HepG2 (cell line): ENCODE results near the gene CD86. TPM values are rescaled to one million over a fixed set of nuclear protein-coding genes. Genes with fewer than 3 reads are reported as not detected.

Experiments
- ELF4 ChIP-seq: sonication (generic); formaldehyde crosslinking; IDR thresholded peaks from 2 replicates; pipeline ENCODE4 v1.5.0; 2020; ENCODE audit warnings: missing genetic modification reagents, mild to moderate bottlenecking, moderate library complexity, borderline replicate concordance
- HNF1A ChIP-seq, 2 experiments: sonication (generic) in 1 of 2; formaldehyde crosslinking in 1 of 2; IDR thresholded peaks; 2 replicates each; pipeline versions ENCODE4 v1.4.0 to v1.6.1; 2016 to 2020; ENCODE audit warnings: borderline replicate concordance in 1 of 2, low read depth in 1 of 2, mild to moderate bottlenecking in 1 of 2, missing genetic modification reagents in 1 of 2
- KDM5A ChIP-seq: fragments of 200-600 bp; sonication (generic); IDR thresholded peaks from 2 replicates; pipeline ENCODE4 v1.7.0; 2018; ENCODE audit warnings: antibody characterized with exemption, mild to moderate bottlenecking, low read length, borderline replicate concordance
- KLF15 ChIP-seq: sonication (generic); formaldehyde crosslinking; IDR thresholded peaks from 2 replicates; pipeline ENCODE4 v1.8.1; 2023; ENCODE audit warnings: borderline replicate concordance, mild to moderate bottlenecking, inconsistent platforms, missing genetic modification reagents, mixed read lengths
- MED1 ChIP-seq: sonication (generic); formaldehyde crosslinking; IDR thresholded peaks from 2 replicates; pipeline ENCODE4 v1.4.0; 2020; ENCODE audit warnings: missing genetic modification reagents
- MTERF4 ChIP-seq: sonication (generic); formaldehyde crosslinking; IDR thresholded peaks from 2 replicates; pipeline ENCODE4 v1.8.0; 2023; ENCODE audit warnings: mild to moderate bottlenecking, missing genetic modification reagents
- NONO ChIP-seq, 2 experiments: fragments of 450-650 bp in 1 of 2; sonication (generic) in 1 of 2; formaldehyde crosslinking in 1 of 2; IDR thresholded peaks in 1 of 2; conservative IDR thresholded peaks in 1 of 2; 2 replicates each; pipeline versions ENCODE4 v1.6.1 to v1.8.0; 2017 to 2022; ENCODE audit warnings: mild to moderate bottlenecking in 1 of 2, missing genetic modification reagents in 1 of 2, moderate library complexity in 1 of 2
- PHF5A ChIP-seq: IDR thresholded peaks from one replicate; pipeline ENCODE4 v1.6.1; 2018; ENCODE audit warnings: low read depth, missing genetic modification reagents; ENCODE audit not compliant: unreplicated experiment
- ZBTB40 ChIP-seq, 2 experiments: fragments of 450-650 bp in 1 of 2; sonication (generic) in 1 of 2; formaldehyde crosslinking in 1 of 2; IDR thresholded peaks; 2 replicates each; pipeline versions ENCODE4 v1.6.1 to v1.8.0; 2016 to 2022; ENCODE audit warnings: antibody characterized with exemption in 1 of 2, mild to moderate bottlenecking in 1 of 2, missing genetic modification reagents in 1 of 2
- ZNF160 ChIP-seq: sonication (generic); formaldehyde crosslinking; IDR thresholded peaks from 2 replicates; pipeline ENCODE4 v1.8.0; 2022; ENCODE audit warnings: mild to moderate bottlenecking, inconsistent platforms, missing genetic modification reagents
- ZNF501 ChIP-seq: sonication (generic); formaldehyde crosslinking; IDR thresholded peaks from 2 replicates; pipeline ENCODE4 v1.5.1; 2020; ENCODE audit warnings: mild to moderate bottlenecking, moderate library complexity, missing genetic modification reagents
- ZNF564 ChIP-seq: sonication (generic); formaldehyde crosslinking; IDR thresholded peaks from 2 replicates; pipeline ENCODE4 v1.8.1; 2023; ENCODE audit warnings: mild to moderate bottlenecking, missing genetic modification reagents
- ZNF761 ChIP-seq: sonication (generic); formaldehyde crosslinking; conservative IDR thresholded peaks from 2 replicates; pipeline ENCODE4 v1.4.0; 2020; ENCODE audit warnings: mild to moderate bottlenecking, missing genetic modification reagents
- polyA plus RNA-seq, 8 experiments: library from polyadenylated mRNA; depleted of rRNA in 3 of 8; stranded (reverse) in 7 of 8; unstranded in 1 of 8; fragments of >200 nt; fragmentation: Illumina TruSeq in 4 of 8; extraction: Trizol in 4 of 8; gene quantifications; 2 replicates each; pipeline versions ENCODE4 v1.2.1 to v1.2.3, GENCODE V29; 2011 to 2016; ENCODE audit warnings: low read depth in 4 of 8, missing spikeins in 1 of 8, mixed read lengths in 1 of 8; ENCODE audit not compliant: insufficient read depth in 1 of 8
- total RNA-seq, 5 experiments: library from RNA; depleted of rRNA; stranded (reverse); fragments of >200 nt; fragmentation: Illumina TruSeq; extraction: Trizol; gene quantifications; 2 replicates each; pipeline ENCODE4 v1.2.3, GENCODE V29; 2016; ENCODE audit warnings: low read depth in 1 of 5

CD86 gene
- total and polyA plus RNA-seq, 2 of the 13 experiments (the other 11 are each of a cell fraction or from before 2014, with no cell fraction given) = not detected

GRCh38 chr3:122013448-122013925 is 41.7 kb upstream of the CD86 start (continued):
- TF ChIP-seq ZBTB40 (IDR thresholded peaks at IDR 0.05) (no peak), ZBTB40 (CRISPR knock-in tag; IDR thresholded peaks at IDR 0.05) (no peak), MTERF4 (no peak), ZNF761 (CRISPR knock-in tag) (no peak), ZNF564 (CRISPR knock-in tag) (no peak), NONO (IDR thresholded peaks at IDR 0.05) (no peak), NONO (CRISPR knock-in tag; conservative IDR thresholded peaks at IDR 0.05) (no peak), ZNF501 (CRISPR knock-in tag) (no peak), ZNF160 (CRISPR knock-in tag) (no peak), HNF1A (IDR thresholded peaks at IDR 0.05; ENCODE audit: low read depth) (no peak), HNF1A (CRISPR knock-in tag; IDR thresholded peaks at IDR 0.05; ENCODE audit: borderline replicate concordance) (no peak), KLF15 (CRISPR knock-in tag) (no peak), MED1 (CRISPR knock-in tag) (no peak), KDM5A (no peak), PHF5A (no peak), ELF4 (no peak)
